Natural killer cell (primary cell): Measurements from ENCODE around the gene DEFB118. TPM values are rescaled to one million over a fixed set of nuclear protein-coding genes. Genes with fewer than 3 reads are reported as not detected.

Source experiments
- ATAC-seq, 3 donors: fragments of 150-1000 bp in 2 of 3; fragments of 200-7000 bp in 1 of 3; cut with Tn5 transposase; 1 replicate in 1 of 3; 2 replicates in 2 of 3; pipeline ENCODE4 v1.10.0; 2021; ENCODE audit warnings: mild to moderate bottlenecking in 2 of 3, moderate library complexity in 2 of 3
- DNase-seq, 2 donors: peaks; one replicate each; pipeline versions ENCODE4 v3.0.0 to v3.0.0-alpha.2; 2013 to 2021; ENCODE audit warnings: mixed read lengths in 1 of 2
- H3K27ac ChIP-seq: one replicate; pipeline ENCODE4 v1.5.1; 2013; ENCODE audit warnings: mild to moderate bottlenecking, low read length
- H3K27me3 ChIP-seq: one replicate; pipeline ENCODE4 v1.6.1; 2013; ENCODE audit warnings: low read length; ENCODE audit not compliant: control insufficient read depth, insufficient read depth
- H3K36me3 ChIP-seq: one replicate; pipeline ENCODE4 v1.6.1; 2013; ENCODE audit warnings: low read length; ENCODE audit not compliant: control insufficient read depth, insufficient read depth
- H3K4me1 ChIP-seq: one replicate; pipeline ENCODE4 v1.6.1; 2013; ENCODE audit warnings: low read length; ENCODE audit not compliant: control insufficient read depth, insufficient read depth
- H3K4me3 ChIP-seq: one replicate; pipeline ENCODE4 v1.5.1; 2013; ENCODE audit warnings: low read length
- H3K9me3 ChIP-seq: one replicate; pipeline ENCODE4 v1.6.1; 2013; ENCODE audit warnings: low read length; ENCODE audit not compliant: control insufficient read depth, insufficient read depth
- H3K27ac Mint-ChIP-seq, 2 donors: one replicate each; pipeline ENCODE4 v1.8.0; 2022; ENCODE audit warnings: mild to moderate bottlenecking in 2 of 2, mixed read lengths in 2 of 2, moderate library complexity in 1 of 2
- H3K27me3 Mint-ChIP-seq, 2 donors: one replicate each; pipeline ENCODE4 v1.8.0; 2022; ENCODE audit warnings: low read depth in 2 of 2, mixed read lengths in 2 of 2
- H3K36me3 Mint-ChIP-seq: one replicate; pipeline ENCODE4 v1.8.0; 2022; ENCODE audit warnings: mixed read lengths
- H3K4me1 Mint-ChIP-seq, 2 donors: one replicate each; pipeline ENCODE4 v1.8.0; 2022; ENCODE audit warnings: mixed read lengths in 2 of 2
- H3K4me3 Mint-ChIP-seq: one replicate; pipeline ENCODE4 v1.8.0; 2022; ENCODE audit warnings: mild to moderate bottlenecking, moderate library complexity, mixed read lengths
- H3K9me3 Mint-ChIP-seq, 2 donors: one replicate each; pipeline ENCODE4 v1.8.0; 2022; ENCODE audit warnings: mixed read lengths in 2 of 2
- WGBS: methylation state at CpG from one replicate; pipeline ENCODE4 v1.1.7; 2013; ENCODE audit warnings: missing lambda C conversion rate; ENCODE audit not compliant: insufficient coverage; 5-methylcytosine and 5-hydroxymethylcytosine counted together
- intact Hi-C: fragments of 100-400 bp; cut with micrococcal nuclease; formaldehyde crosslinking; loops from one replicate; pipeline ENCODE4 v1.14.2; 2022
- total RNA-seq, 4 donors: library from RNA; stranded (reverse); fragments of 120-200 nt in 1 of 4; gene quantifications; one replicate each; pipeline versions ENCODE4 v1.2.3 to v1.2.4, GENCODE V29; 2013 to 2022
- TF ChIP-seq, protein P1 (sequence below): fragments of 200-600 bp; IDR thresholded peaks from one replicate; pipeline ENCODE4 v1.8.0; 2022; ENCODE audit warnings: antibody characterized with exemption

The DEFB118 gene, protein sequence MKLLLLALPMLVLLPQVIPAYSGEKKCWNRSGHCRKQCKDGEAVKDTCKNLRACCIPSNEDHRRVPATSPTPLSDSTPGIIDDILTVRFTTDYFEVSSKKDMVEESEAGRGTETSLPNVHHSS
- total RNA-seq = not detected
- not detected for total RNA-seq (2013)

DNA sequence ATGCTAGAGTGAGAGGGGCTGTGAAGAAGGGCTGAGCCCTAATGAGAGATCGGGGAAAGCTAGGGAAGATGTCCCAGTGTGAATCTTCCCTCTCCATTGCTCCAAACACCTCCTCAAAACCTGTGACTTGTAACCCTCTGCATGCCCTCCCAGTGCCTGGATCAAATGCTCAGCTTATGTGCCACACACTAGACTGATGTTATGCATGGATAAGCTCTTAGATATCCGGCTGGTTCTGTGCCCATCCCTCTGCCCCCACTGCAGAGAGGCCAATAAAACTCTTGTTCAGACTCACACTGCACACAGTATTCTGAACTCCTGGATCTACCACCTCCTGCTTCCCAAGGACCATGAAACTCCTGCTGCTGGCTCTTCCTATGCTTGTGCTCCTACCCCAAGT lies at the start of gene DEFB118:
TSS of gene DEFB118 (plus strand) at position 301 of the 400 bp plus-strand sequence. CDS start at position 351, 50 bp downstream.
- H3K27ac ChIP-seq = no peak within 1 kb of the TSS
- Mint-ChIP-seq H3K4me1 (no peaks in the 10 kb centered on the region), H3K36me3 (no peaks in the 10 kb centered on the region), H3K9me3 (peaks cover 0 to 2% of the 10 kb centered on the region in 2 donors), H3K4me3 (no peak within 1 kb of the TSS), H3K27ac (no peak within 1 kb of the TSS), H3K27me3 (peaks cover 0 to 2% of the 10 kb centered on the region in 2 donors)
- WGBS = 87% methylated on average over 2 of the region's 2 CpGs
- DNase-seq = no peak
- TF ChIP-seq, protein P1, sequence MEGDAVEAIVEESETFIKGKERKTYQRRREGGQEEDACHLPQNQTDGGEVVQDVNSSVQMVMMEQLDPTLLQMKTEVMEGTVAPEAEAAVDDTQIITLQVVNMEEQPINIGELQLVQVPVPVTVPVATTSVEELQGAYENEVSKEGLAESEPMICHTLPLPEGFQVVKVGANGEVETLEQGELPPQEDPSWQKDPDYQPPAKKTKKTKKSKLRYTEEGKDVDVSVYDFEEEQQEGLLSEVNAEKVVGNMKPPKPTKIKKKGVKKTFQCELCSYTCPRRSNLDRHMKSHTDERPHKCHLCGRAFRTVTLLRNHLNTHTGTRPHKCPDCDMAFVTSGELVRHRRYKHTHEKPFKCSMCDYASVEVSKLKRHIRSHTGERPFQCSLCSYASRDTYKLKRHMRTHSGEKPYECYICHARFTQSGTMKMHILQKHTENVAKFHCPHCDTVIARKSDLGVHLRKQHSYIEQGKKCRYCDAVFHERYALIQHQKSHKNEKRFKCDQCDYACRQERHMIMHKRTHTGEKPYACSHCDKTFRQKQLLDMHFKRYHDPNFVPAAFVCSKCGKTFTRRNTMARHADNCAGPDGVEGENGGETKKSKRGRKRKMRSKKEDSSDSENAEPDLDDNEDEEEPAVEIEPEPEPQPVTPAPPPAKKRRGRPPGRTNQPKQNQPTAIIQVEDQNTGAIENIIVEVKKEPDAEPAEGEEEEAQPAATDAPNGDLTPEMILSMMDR = no peak
- H3K4me3 ChIP-seq = no peak within 1 kb of the TSS
- H3K4me1 ChIP-seq = no peaks in the 10 kb centered on the region
- H3K9me3 ChIP-seq = peaks cover 3% of the 10 kb centered on the region
- no peaks in the 10 kb centered on the region for H3K27me3 ChIP-seq
- H3K36me3 ChIP-seq = no peaks in the 10 kb centered on the region
- ATAC-seq = no peak
- intact Hi-C loops = no loop called here

DNA sequence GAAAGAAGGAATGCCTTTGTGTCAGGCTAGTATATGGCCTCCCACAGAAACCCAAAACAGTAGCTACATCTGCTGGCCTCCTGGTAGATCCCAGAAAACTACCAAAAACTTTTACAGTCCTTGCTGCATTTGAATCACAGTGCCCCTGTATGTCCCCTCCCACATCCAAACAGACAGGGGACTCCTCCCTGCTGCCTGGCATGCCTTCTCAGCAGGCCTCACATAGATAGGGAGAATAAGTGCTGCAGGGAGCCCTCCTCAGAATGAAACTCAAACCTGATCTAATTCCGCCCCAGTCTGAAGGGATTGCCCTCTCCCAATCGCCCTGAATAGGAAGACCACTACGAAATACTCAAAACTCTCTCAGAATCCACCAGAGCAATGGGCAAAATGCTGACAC lies 45.9 kb upstream of the DEFB118 start:
- Mint-ChIP-seq H3K36me3 (no peaks in the 10 kb centered on the region), H3K9me3 (peaks cover 14 to 15% of the 10 kb centered on the region in 2 donors), H3K4me3 (no peak overlapping the region), H3K4me1 (no peaks in the 10 kb centered on the region), H3K27ac (no peak overlapping the region), H3K27me3 (no peaks in the 10 kb centered on the region)
- H3K27ac ChIP-seq = no peak overlapping the region
- H3K4me1 ChIP-seq = no peaks in the 10 kb centered on the region
- intact Hi-C loops = no loop called here
- H3K4me3 ChIP-seq = no peak overlapping the region
- no peaks in the 10 kb centered on the region for H3K27me3 ChIP-seq
- DNase-seq (no peak), ATAC-seq (no peak)
- H3K9me3 ChIP-seq = peaks cover 9% of the 10 kb centered on the region
- no peaks in the 10 kb centered on the region for H3K36me3 ChIP-seq
- TF ChIP-seq, protein P1 = no peak
- whole genome bisulfite sequencing = 51% methylated on average over 3 of the region's 3 CpGs

DNA sequence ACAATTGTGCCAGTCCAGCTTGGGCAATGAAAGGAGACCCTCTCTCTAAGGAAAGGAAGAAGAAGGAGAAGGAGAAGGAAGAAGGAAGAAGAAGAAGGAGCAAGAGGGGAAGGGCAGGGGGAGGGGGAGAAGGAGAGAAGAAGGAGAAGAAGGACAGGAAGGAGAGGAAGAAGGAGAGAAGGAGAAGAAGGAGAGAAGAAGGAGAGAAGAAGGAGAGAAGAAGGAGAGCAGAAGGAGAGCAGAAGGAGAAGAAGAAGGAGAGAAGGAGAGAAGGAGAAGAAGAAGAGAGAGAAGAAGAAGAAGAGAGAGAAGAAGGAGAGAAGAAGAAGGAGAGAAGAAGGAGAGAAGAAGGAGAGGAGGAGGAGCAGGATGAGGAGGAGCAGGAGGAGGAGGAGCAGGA lies 37.5 kb upstream of the DEFB118 start:
- Histone ChIP-seq H3K9me3 (no peaks in the 10 kb centered on the region), H3K4me3 (no peak overlapping the region), H3K27me3 (no peaks in the 10 kb centered on the region), H3K27ac (no peak overlapping the region), H3K4me1 (no peaks in the 10 kb centered on the region), H3K36me3 (no peaks in the 10 kb centered on the region)
- TF ChIP-seq, protein P1 = no peak
- Mint-ChIP-seq H3K36me3 (peaks cover 6% of the 10 kb centered on the region), H3K9me3 (peaks cover 13 to 17% of the 10 kb centered on the region in 2 donors), H3K27me3 (no peaks in the 10 kb centered on the region), H3K4me3 (no peak overlapping the region), H3K27ac (no peak overlapping the region), H3K4me1 (no peaks in the 10 kb centered on the region)
- intact Hi-C loops = no loop called here
- DNase-seq (no peak), ATAC-seq (no peak)

DNA sequence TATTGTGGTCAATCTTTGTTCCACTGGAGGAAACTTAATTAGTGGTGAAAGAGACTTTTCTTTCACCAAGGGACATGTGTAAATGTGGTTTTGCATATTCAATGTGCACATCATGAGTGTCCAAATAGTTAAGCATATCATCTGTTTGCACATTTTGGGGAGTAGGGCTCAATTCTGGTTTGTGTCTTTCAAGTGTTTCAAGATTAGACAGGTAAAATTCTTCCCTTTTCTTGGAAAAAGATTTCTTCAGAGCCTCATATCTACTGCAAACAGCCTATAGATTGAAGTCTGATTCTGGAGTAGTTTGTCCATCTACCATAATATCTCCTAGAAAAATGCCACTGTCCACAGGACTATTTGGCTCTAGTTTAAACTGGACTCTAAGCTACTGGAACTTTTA lies 26.9 kb upstream of the DEFB118 start:
- Histone ChIP-seq H3K36me3 (no peaks in the 10 kb centered on the region), H3K4me3 (no peak overlapping the region), H3K27ac (no peak overlapping the region), H3K4me1 (no peaks in the 10 kb centered on the region), H3K9me3 (no peaks in the 10 kb centered on the region), H3K27me3 (no peaks in the 10 kb centered on the region)
- no peak for ATAC-seq
- intact Hi-C loops = no loop called here
- Mint-ChIP-seq H3K9me3 (no peaks in the 10 kb centered on the region), H3K36me3 (no peaks in the 10 kb centered on the region), H3K27ac (no peak overlapping the region), H3K4me3 (no peak overlapping the region), H3K4me1 (no peaks in the 10 kb centered on the region), H3K27me3 (no peaks in the 10 kb centered on the region)
- DNase-seq = no peak
- TF ChIP-seq, protein P1 = no peak
